Lung (tissue), 12 donors: ENCODE measurements around the gene ECE2. TPM values are rescaled to one million over a fixed set of nuclear protein-coding genes. Genes with fewer than 3 reads are reported as not detected.
"Not testable (repeated sequence)": the region's sequence is repeated elsewhere in the genome, so short reads cannot be mapped to it uniquely, and the experiment has no call there.

Experiments used
- ATAC-seq: fragments of 200-7000 bp; cut with Tn5 transposase; one replicate; pipeline ENCODE4 v1.9.1; 2020; ENCODE audit warnings: moderate number of reproducible peaks; ENCODE audit not compliant: insufficient read depth, low FRiP score
- DNase-seq, 3 donors: peaks; one replicate each; pipeline ENCODE4 v3.0.0-alpha.2; 2013 to 2017
- H3K27ac ChIP-seq, 2 donors: one replicate each; pipeline ENCODE4 v1.5.1; 2013; ENCODE audit warnings: mild to moderate bottlenecking in 2 of 2, moderate library complexity in 2 of 2, control low read depth in 1 of 2, inconsistent platforms in 1 of 2, low read depth in 1 of 2, low read length in 1 of 2
- H3K27me3 ChIP-seq, 3 donors: one replicate each; pipeline ENCODE4 v1.5.1; 2013; ENCODE audit warnings: low read length in 2 of 3; ENCODE audit not compliant: control insufficient read depth in 3 of 3, insufficient read depth in 3 of 3
- H3K36me3 ChIP-seq, 4 donors: one replicate each; pipeline ENCODE4 v1.5.1; 2013; ENCODE audit warnings: low read length in 4 of 4, mild to moderate bottlenecking in 1 of 4, moderate library complexity in 1 of 4; ENCODE audit not compliant: control insufficient read depth in 4 of 4, insufficient read depth in 4 of 4
- H3K4me1 ChIP-seq, 5 donors: one replicate each; pipeline ENCODE4 v1.5.1; 2013; ENCODE audit warnings: low read length in 5 of 5, mild to moderate bottlenecking in 2 of 5, moderate library complexity in 1 of 5; ENCODE audit not compliant: control insufficient read depth in 5 of 5, insufficient read depth in 5 of 5
- H3K4me3 ChIP-seq: one replicate; pipeline ENCODE4 v1.5.1; 2013; ENCODE audit warnings: mild to moderate bottlenecking, control low read depth, moderate library complexity
- H3K9ac ChIP-seq, 2 donors: one replicate each; pipeline ENCODE4 v1.5.1; 2013; ENCODE audit warnings: low read length in 2 of 2, control low read depth in 1 of 2; ENCODE audit not compliant: insufficient read depth in 1 of 2
- H3K9me3 ChIP-seq, 4 donors: one replicate each; pipeline ENCODE4 v1.5.1; 2013; ENCODE audit warnings: low read length in 3 of 4, mild to moderate bottlenecking in 1 of 4, moderate library complexity in 1 of 4; ENCODE audit not compliant: control insufficient read depth in 4 of 4, insufficient read depth in 3 of 4
- CTCF ChIP-seq: IDR thresholded peaks from 2 replicates; pipeline ENCODE4 v1.5.1; 2012; ENCODE audit warnings: mild to moderate bottlenecking; ENCODE audit errors: control extremely low read depth, extremely low read depth
- WGBS, 2 donors: extraction: QIAGEN DNeasy Blood & Tissue Kit; methylation state at CpG; one replicate each; pipeline ENCODE4 v1.1.7; 2013; 5-methylcytosine and 5-hydroxymethylcytosine counted together
- polyA plus RNA-seq, 2 donors: library from polyadenylated mRNA; stranded (reverse); fragments of 200-250 nt; gene quantifications; one replicate each; pipeline ENCODE4 v1.2.1, GENCODE V29; 2013
- total RNA-seq, 2 donors: library from RNA; depleted of rRNA in 1 of 2; stranded (reverse); fragments of >200 nt in 1 of 2; gene quantifications; one replicate each; pipeline ENCODE4 v1.2.1, GENCODE V29; 2014 to 2021
- donor health status: control.
- donor health status: control.
- donor health status: Bipolar disorder and iron deficiency.
- donor health status: healthy.
- donor health status: DM: yes; HTN: yes; CAD: no.

ECE2 gene
- total and polyA plus RNA-seq, 4 donors, result 0.15 TPM; not detected in 3

- H3K36me3 ChIP-seq, result peaks cover 7 to 25% (median 20%) of the 10 kb centered on the region in 4 donors
- 76 to 87% methylated on average over 7 of the region's 7 CpGs for WGBS, 2 donors
- no peak for TF ChIP-seq CTCF
- no peak overlapping the region for H3K4me3 ChIP-seq
- ATAC-seq (no peak), DNase-seq (no peak)
- H3K27me3 ChIP-seq, result no peaks in the 10 kb centered on the region
- H3K27ac ChIP-seq, result peak overlapping the region; percentile 43 to 88
- H3K9ac ChIP-seq, result no peak overlapping the region
- peaks cover 3 to 30% (median 17%) of the 10 kb centered on the region in 5 donors for H3K4me1 ChIP-seq
- no peaks in the 10 kb centered on the region for H3K9me3 ChIP-seq
Observed at GRCh38 chr3:184337981-184338380, 62.2 kb downstream of the ECE2 start.

- Histone ChIP-seq H3K27ac (peak overlapping the region; percentile 43 to 88), H3K4me3 (no peak overlapping the region), H3K27me3 (no peaks in the 10 kb centered on the region), H3K9me3 (no peaks in the 10 kb centered on the region), H3K9ac (no peak overlapping the region), H3K36me3 (peaks cover 8 to 25% (median 20%) of the 10 kb centered on the region in 4 donors), H3K4me1 (peaks cover 3 to 30% (median 17%) of the 10 kb centered on the region in 5 donors)
- WGBS, 2 donors, result 36 to 48% methylated on average over 28 to 37 of the region's 37 CpGs
- TF ChIP-seq CTCF, result no peak
- ATAC-seq (no peak), DNase-seq (peak; percentile 74 to 86 (median 80))
Observed at GRCh38 chr3:184338511-184338945, 62.7 kb downstream of the ECE2 start.

GRCh38 chr3:184339001-184339400 lies 63.2 kb downstream of the ECE2 start:
- WGBS, 2 donors, result 68 to 76% methylated on average over 8 of the region's 8 CpGs
- no peaks in the 10 kb centered on the region for H3K27me3 ChIP-seq
- H3K4me3 ChIP-seq, result no peak overlapping the region
- H3K4me1 ChIP-seq, result peaks cover 3 to 30% (median 17%) of the 10 kb centered on the region in 5 donors
- no peak for DNase-seq
- H3K9ac ChIP-seq, result no peak overlapping the region
- TF ChIP-seq CTCF, result no peak
- peaks cover 10 to 22% (median 18%) of the 10 kb centered on the region in 4 donors for H3K36me3 ChIP-seq
- no peaks in the 10 kb centered on the region for H3K9me3 ChIP-seq
- ATAC-seq, result no peak
- H3K27ac ChIP-seq, result peak overlapping the region; percentile 10 to 43

GRCh38 chr3:184339451-184340135 lies 63.8 kb downstream of the ECE2 start:
- H3K27ac ChIP-seq, DNase-seq, H3K9ac ChIP-seq, ATAC-seq, H3K27me3 ChIP-seq, H3K4me3 ChIP-seq, H3K9me3 ChIP-seq: not testable (repeated sequence)
- peaks cover 8 to 23% (median 13%) of the 10 kb centered on the region in 4 donors for H3K36me3 ChIP-seq
- H3K4me1 ChIP-seq, result peaks cover 3 to 30% (median 17%) of the 10 kb centered on the region in 5 donors
- 90 to 94% methylated on average over 19 of the region's 19 CpGs for WGBS, 2 donors
